ENCODE results near the gene CSNK2A3.

GRCh38 chr11:11349870-11350337 lies 3.1 kb downstream of the CSNK2A3 start:
- no peak for TF ChIP-seq POLR2A (IDR thresholded peaks at IDR 0.05)
- no peak for TF ChIP-seq CTCF (IDR thresholded peaks at IDR 0.05)
- no peak for TF ChIP-seq EP300 (IDR thresholded peaks at IDR 0.05)

Data from sigmoid colon (tissue), 4 donors.